HEK293 (cell line): ENCODE measurements around the gene MUC5B.

Experiments
- CTCF ChIA-PET: fragments of 350-600 bp; formaldehyde crosslinking; extraction: SDS; loops from one replicate; lab custom pipeline; 2021; ENCODE audit warnings: antibody characterized with exemption; lab: Yijun Ruan, JAX
- POLR2A ChIA-PET: fragments of 300-600 bp; formaldehyde crosslinking; extraction: SDS; loops from one replicate; lab custom pipeline; 2020; ENCODE audit warnings: antibody characterized with exemption, inconsistent platforms; lab: Yijun Ruan, JAX
- H3K27ac ChIP-seq: fragments of 200-500 bp; sonication (Bioruptor generic); 2 replicates; pipeline ENCODE4 v1.5.1; 2014; ENCODE audit warnings: low read depth, low read length, control low read depth, inconsistent platforms; ENCODE audit errors: extremely low read depth
- H3K36me3 ChIP-seq, 2 experiments: fragments of 200-500 bp in 1 of 2; sonication (Bioruptor generic) in 1 of 2; 1 replicate in 1 of 2; 2 replicates in 1 of 2; pipeline ENCODE4 v1.5.1; 2014 to 2017; ENCODE audit warnings: inconsistent platforms in 2 of 2, low read length in 2 of 2; ENCODE audit not compliant: control insufficient read depth in 2 of 2, insufficient read depth in 1 of 2
- H3K4me1 ChIP-seq: fragments of 200-500 bp; sonication (Bioruptor generic); 2 replicates; pipeline ENCODE4 v1.5.1; 2014; ENCODE audit warnings: mild to moderate bottlenecking, low read length, inconsistent platforms; ENCODE audit not compliant: control insufficient read depth, insufficient read depth
- H3K4me3 ChIP-seq: 2 replicates; pipeline ENCODE4 v1.5.1; 2011; ENCODE audit warnings: low read depth, mild to moderate bottlenecking, control low read depth, low read length, moderate library complexity
- H3K9me3 ChIP-seq: fragments of 200-500 bp; sonication (Bioruptor generic); 2 replicates; pipeline ENCODE4 v1.5.1; 2014; ENCODE audit warnings: low read depth, low read length, inconsistent platforms; ENCODE audit not compliant: control insufficient read depth, insufficient read depth
- CTCF ChIP-seq: fragments of 450-650 bp; formaldehyde crosslinking; IDR thresholded peaks from 2 replicates; pipeline ENCODE4 v1.5.1; 2016; ENCODE audit warnings: missing biosample characterization, missing genetic modification characterization
- EGR2 ChIP-seq: fragments of 450-650 bp; formaldehyde crosslinking; IDR thresholded peaks from 2 replicates; pipeline ENCODE4 v1.5.1; 2016; ENCODE audit warnings: low read depth, missing biosample characterization, missing genetic modification characterization
- HOXD13 ChIP-seq: sonication (generic); formaldehyde crosslinking; IDR thresholded peaks from 2 replicates; pipeline ENCODE4 v1.8.0; 2022; ENCODE audit warnings: missing genetic modification reagents, borderline replicate concordance
- KLF10 ChIP-seq: fragments of 450-650 bp; IDR thresholded peaks from 2 replicates; pipeline ENCODE4 v1.5.1; 2018; ENCODE audit warnings: missing biosample characterization, mild to moderate bottlenecking, missing genetic modification characterization
- SP2 ChIP-seq: fragments of 450-650 bp; formaldehyde crosslinking; IDR thresholded peaks from 2 replicates; pipeline ENCODE4 v1.5.1; 2016; ENCODE audit warnings: missing biosample characterization, missing genetic modification characterization
- ZBTB20 ChIP-seq: fragments of 450-650 bp; formaldehyde crosslinking; IDR thresholded peaks from 2 replicates; pipeline ENCODE4 v1.5.1; 2016; ENCODE audit warnings: missing biosample characterization, missing genetic modification characterization
- ZFHX2 ChIP-seq: fragments of 450-650 bp; formaldehyde crosslinking; conservative IDR thresholded peaks from 2 replicates; pipeline ENCODE4 v1.5.1; 2016; ENCODE audit warnings: missing biosample characterization, missing genetic modification characterization
- ZFP41 ChIP-seq: fragments of 450-650 bp; formaldehyde crosslinking; IDR thresholded peaks from 2 replicates; pipeline ENCODE4 v1.5.1; 2016; ENCODE audit warnings: missing biosample characterization, missing genetic modification characterization, borderline replicate concordance
- ZNF10 ChIP-seq: fragments of 450-650 bp; formaldehyde crosslinking; IDR thresholded peaks from 2 replicates; pipeline ENCODE4 v1.5.1; 2017; ENCODE audit warnings: missing biosample characterization, missing genetic modification characterization
- ZNF133 ChIP-seq: fragments of 450-650 bp; formaldehyde crosslinking; IDR thresholded peaks from 2 replicates; pipeline ENCODE4 v1.5.1; 2016; ENCODE audit warnings: missing biosample characterization, missing genetic modification characterization
- ZNF155 ChIP-seq: fragments of 450-650 bp; formaldehyde crosslinking; IDR thresholded peaks from 2 replicates; pipeline ENCODE4 v1.5.1; 2016; ENCODE audit warnings: missing biosample characterization, missing genetic modification characterization
- ZNF175 ChIP-seq: fragments of 450-650 bp; formaldehyde crosslinking; IDR thresholded peaks from 2 replicates; pipeline ENCODE4 v1.5.1; 2016; ENCODE audit warnings: missing biosample characterization, missing genetic modification characterization
- ZNF23 ChIP-seq: fragments of 450-650 bp; formaldehyde crosslinking; IDR thresholded peaks from 2 replicates; pipeline ENCODE4 v1.5.1; 2016; ENCODE audit warnings: missing biosample characterization, missing genetic modification characterization, borderline replicate concordance
- ZNF266 ChIP-seq: fragments of 450-650 bp; formaldehyde crosslinking; IDR thresholded peaks from 2 replicates; pipeline ENCODE4 v1.5.1; 2016; ENCODE audit warnings: missing biosample characterization, missing genetic modification characterization, low read depth
- ZNF311 ChIP-seq: fragments of 450-650 bp; formaldehyde crosslinking; IDR thresholded peaks from 2 replicates; pipeline ENCODE4 v1.5.1; 2017; ENCODE audit warnings: missing biosample characterization, missing genetic modification characterization, borderline replicate concordance
- ZNF335 ChIP-seq: fragments of 450-650 bp; formaldehyde crosslinking; conservative IDR thresholded peaks from 2 replicates; pipeline ENCODE4 v1.5.1; 2016; ENCODE audit warnings: missing biosample characterization, missing genetic modification characterization
- ZNF416 ChIP-seq: fragments of 450-650 bp; formaldehyde crosslinking; IDR thresholded peaks from 2 replicates; pipeline ENCODE4 v1.5.1; 2016; ENCODE audit warnings: missing biosample characterization, missing genetic modification characterization
- ZNF473 ChIP-seq: fragments of 450-650 bp; formaldehyde crosslinking; IDR thresholded peaks from 2 replicates; pipeline ENCODE4 v1.5.1; 2017; ENCODE audit warnings: missing biosample characterization, missing genetic modification characterization
- ZNF548 ChIP-seq: fragments of 450-650 bp; formaldehyde crosslinking; IDR thresholded peaks from 2 replicates; pipeline ENCODE4 v1.5.1; 2016; ENCODE audit warnings: missing biosample characterization, missing genetic modification characterization
- ZNF549 ChIP-seq: fragments of 450-650 bp; IDR thresholded peaks from 2 replicates; pipeline ENCODE4 v1.5.1; 2018; ENCODE audit warnings: missing biosample characterization, missing genetic modification characterization, mild to moderate bottlenecking, inconsistent platforms, moderate library complexity
- ZNF555 ChIP-seq: fragments of 450-650 bp; formaldehyde crosslinking; conservative IDR thresholded peaks from 2 replicates; pipeline ENCODE4 v1.5.1; 2017; ENCODE audit warnings: missing biosample characterization, mild to moderate bottlenecking, missing genetic modification characterization, inconsistent platforms
- ZNF639 ChIP-seq: fragments of 450-650 bp; formaldehyde crosslinking; IDR thresholded peaks from 2 replicates; pipeline ENCODE4 v1.5.1; 2016; ENCODE audit warnings: missing biosample characterization, missing genetic modification characterization
- ZNF654 ChIP-seq: fragments of 450-650 bp; formaldehyde crosslinking; IDR thresholded peaks from 2 replicates; pipeline ENCODE4 v1.5.1; 2016; ENCODE audit warnings: low read depth, missing biosample characterization, missing genetic modification characterization
- ZNF76 ChIP-seq: fragments of 450-650 bp; formaldehyde crosslinking; IDR thresholded peaks from 2 replicates; pipeline ENCODE4; 2016; ENCODE audit warnings: low read depth, missing biosample characterization, missing genetic modification characterization, borderline replicate concordance

The MUC5B gene

DNA sequence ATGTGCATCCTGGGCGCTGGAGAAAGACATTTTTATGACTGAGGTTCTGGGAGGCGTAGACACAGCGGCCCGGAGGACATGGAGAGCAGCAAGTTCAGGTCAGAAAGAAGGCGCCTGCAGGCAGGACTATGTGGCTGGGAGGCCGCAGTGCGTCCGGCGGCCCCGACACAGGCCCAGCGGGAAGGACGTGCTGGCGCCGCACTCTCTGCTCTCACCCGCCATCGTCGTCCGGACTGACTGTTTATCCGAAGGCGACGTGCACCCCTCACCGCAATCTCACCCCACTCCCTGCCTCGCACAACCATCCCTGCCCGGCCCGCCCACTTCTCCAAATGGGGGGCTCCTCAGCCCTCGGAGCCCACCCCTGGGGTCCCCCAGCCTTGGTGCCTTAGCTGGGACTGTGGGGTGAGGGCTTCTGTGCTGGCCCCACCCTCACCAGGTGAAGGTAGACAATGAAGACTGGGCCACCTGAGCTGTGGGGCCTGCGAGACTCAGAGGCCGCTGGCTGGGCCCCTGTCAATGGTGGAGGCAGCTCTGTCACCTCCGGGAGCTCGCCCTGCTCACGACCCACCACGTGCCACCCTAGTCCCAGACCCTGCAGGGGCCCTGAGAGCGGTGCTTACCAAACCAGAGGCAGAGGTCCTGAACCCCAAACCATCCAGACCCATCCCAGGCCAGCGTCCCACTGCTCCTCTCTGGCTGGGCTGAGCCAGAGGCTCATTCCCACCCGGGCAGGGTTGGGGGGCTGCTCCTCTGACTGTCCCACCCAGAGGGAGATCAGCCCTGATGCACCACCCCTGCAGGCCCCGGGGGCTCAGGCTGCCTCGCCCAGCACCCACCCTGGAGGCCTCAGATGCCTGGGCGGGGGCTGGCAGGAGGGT is 16.2 kb upstream of the MUC5B start:
- POLR2A ChIA-PET: no interaction called here
- Histone ChIP-seq H3K4me1 (no peaks in the 10 kb centered on the region), H3K9me3 (no peaks in the 10 kb centered on the region), H3K4me3 (no peak overlapping the region), H3K36me3 (no peaks in the 10 kb centered on the region), H3K27ac (no peak overlapping the region)
- CTCF ChIA-PET: interaction anchor here (0.6 kb wide), 1 partner anchor 11 kb away, joined by 5 read pairs; no protein-coding TSS in a partner anchor
- no peak for TF ChIP-seq SP2 (tag by site-specific recombination)
- no peak for TF ChIP-seq ZFP41 (tag by site-specific recombination)
- TF ChIP-seq ZNF549: no peak

- TF ChIP-seq ZNF311 (tag by site-specific recombination): no peak
- no peak for TF ChIP-seq ZNF266 (tag by site-specific recombination)
- no peak for TF ChIP-seq ZNF654
- no peak for TF ChIP-seq ZNF76 (tag by site-specific recombination)
- no peak for TF ChIP-seq ZNF416 (tag by site-specific recombination)
- no peak for TF ChIP-seq ZBTB20 (tag by site-specific recombination)
- TF ChIP-seq ZNF175 (tag by site-specific recombination): no peak
- no peak for TF ChIP-seq KLF10 (tag by site-specific recombination)
- TF ChIP-seq EGR2: no peak
- no peak overlapping the region for H3K4me3 ChIP-seq
- ChIA-PET POLR2A (no interaction called here), CTCF (interaction anchor here (0.6 to 1.1 kb wide), 3 partner anchors 10 to 367 kb away, joined by 3 to 5 read pairs (median 3); no protein-coding TSS in a partner anchor)
- no peaks in the 10 kb centered on the region for H3K4me1 ChIP-seq
- no peaks in the 10 kb centered on the region for H3K36me3 ChIP-seq
- no peak overlapping the region for H3K27ac ChIP-seq
- no peaks in the 10 kb centered on the region for H3K9me3 ChIP-seq
These were observed 15.3 kb upstream of the MUC5B start for GRCh38 chr11:1207401-1208143.

DNA sequence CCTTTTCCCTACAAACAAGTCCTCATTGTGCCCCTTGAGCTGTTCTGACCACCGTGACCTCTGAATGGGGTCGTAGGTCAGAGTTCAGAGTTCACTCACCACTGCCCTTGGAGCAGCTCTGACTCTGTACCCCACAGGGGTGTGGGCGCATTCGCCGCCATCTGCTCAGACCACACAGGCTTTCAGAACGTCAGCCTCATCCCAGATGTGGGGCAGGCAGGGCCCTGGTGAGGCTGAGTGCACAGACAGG is 14.8 kb upstream of the MUC5B start:
- CTCF ChIA-PET: interaction anchor here (0.8 to 1.1 kb wide), 2 partner anchors 11 to 367 kb away, joined by 3 read pairs; no protein-coding TSS in a partner anchor
- TF ChIP-seq ZNF473 (no peak), ZNF555 (tag by site-specific recombination) (no peak), ZFHX2 (tag by site-specific recombination) (no peak), ZNF639 (tag by site-specific recombination) (no peak), ZNF155 (tag by site-specific recombination) (no peak), HOXD13 (CRISPR knock-in tag) (no peak), ZNF548 (tag by site-specific recombination) (no peak), ZNF10 (tag by site-specific recombination) (no peak), ZNF23 (tag by site-specific recombination) (no peak), ZNF335 (tag by site-specific recombination) (no peak), ZNF133 (tag by site-specific recombination) (no peak), CTCF (tag by site-specific recombination) (no peak)
- Histone ChIP-seq H3K27ac (no peak overlapping the region), H3K9me3 (no peaks in the 10 kb centered on the region), H3K36me3 (no peaks in the 10 kb centered on the region), H3K4me3 (no peak overlapping the region), H3K4me1 (no peaks in the 10 kb centered on the region)
- POLR2A ChIA-PET: no interaction called here
